Cerebellar cortex (tissue), 1 donor: ENCODE results near the gene EIF3L.

Experiments
- DNase-seq: peaks from one replicate; pipeline ENCODE4 v3.0.0-alpha.2; 2015; ENCODE audit warnings: low spot score

EIF3L gene

GRCh38 chr22:37927637-37927936 lies 78.4 kb downstream of the EIF3L start:
- DNase-seq: no peak

- no peak for DNase-seq
Measured at GRCh38 chr22:37929390-37929789, 80.2 kb downstream of the EIF3L start.

GRCh38 chr22:37930270-37930951 lies 81.2 kb downstream of the EIF3L start:
- peak; percentile 39 for DNase-seq

- no peak for DNase-seq
Measured at GRCh38 chr22:37930952-37931440, 81.8 kb downstream of the EIF3L start.

- DNase-seq: no peak
Measured at GRCh38 chr22:37931893-37932389, 82.7 kb downstream of the EIF3L start.

GRCh38 chr22:37932401-37932800 lies 83.2 kb downstream of the EIF3L start:
- no peak for DNase-seq

GRCh38 chr22:37932821-37933578 lies 83.8 kb downstream of the EIF3L start:
- DNase-seq: peak; percentile 26

- DNase-seq: peak; percentile 83
Measured at GRCh38 chr22:37933711-37934376, 84.6 kb downstream of the EIF3L start.
